GM12874 (cell line): ENCODE data around the gene MUC6.

Source experiments
- TF ChIP-seq, protein P1 (sequence below): IDR thresholded peaks from 2 replicates; pipeline ENCODE4 v1.5.1; 2011; ENCODE audit warnings: low read depth, mild to moderate bottlenecking, control low read depth, low read length, moderate library complexity; ENCODE audit not compliant: insufficient read depth

Gene MUC6

DNA sequence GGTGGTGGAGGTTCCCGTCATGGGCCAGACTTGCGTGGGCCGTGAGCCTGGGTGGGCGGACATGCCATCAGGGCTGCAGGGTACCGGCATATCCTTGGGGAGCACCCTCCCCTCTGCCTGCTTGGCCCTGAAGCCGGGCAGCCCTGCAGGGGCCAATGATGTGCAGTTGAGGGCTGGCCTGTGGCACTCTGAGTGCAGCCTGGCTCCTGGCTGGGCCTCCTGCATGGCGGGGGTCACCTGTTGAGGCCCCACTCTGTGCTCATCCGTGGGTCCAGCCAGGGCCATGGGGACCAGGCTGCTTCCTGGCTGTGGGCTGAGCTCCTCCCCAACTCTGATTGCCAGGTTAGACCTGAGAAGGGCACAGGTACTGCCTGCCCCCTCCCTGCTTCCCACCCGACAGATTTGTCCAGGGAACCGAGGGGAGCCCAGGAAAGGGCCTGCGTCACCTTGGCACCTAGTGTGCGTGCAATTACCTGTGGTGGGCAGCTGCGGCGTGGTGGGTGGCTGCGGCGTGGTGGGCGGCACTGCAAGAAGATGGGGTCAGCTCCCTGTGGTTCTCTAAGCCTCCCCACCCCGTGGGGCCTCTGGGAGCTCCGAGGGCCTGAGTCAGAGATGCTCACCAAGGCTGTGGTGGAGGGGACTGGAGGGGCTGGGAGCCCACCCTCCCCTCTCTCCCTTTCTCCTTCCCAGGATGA lies 16.2 kb downstream of the MUC6 start:
- TF ChIP-seq, protein P1, sequence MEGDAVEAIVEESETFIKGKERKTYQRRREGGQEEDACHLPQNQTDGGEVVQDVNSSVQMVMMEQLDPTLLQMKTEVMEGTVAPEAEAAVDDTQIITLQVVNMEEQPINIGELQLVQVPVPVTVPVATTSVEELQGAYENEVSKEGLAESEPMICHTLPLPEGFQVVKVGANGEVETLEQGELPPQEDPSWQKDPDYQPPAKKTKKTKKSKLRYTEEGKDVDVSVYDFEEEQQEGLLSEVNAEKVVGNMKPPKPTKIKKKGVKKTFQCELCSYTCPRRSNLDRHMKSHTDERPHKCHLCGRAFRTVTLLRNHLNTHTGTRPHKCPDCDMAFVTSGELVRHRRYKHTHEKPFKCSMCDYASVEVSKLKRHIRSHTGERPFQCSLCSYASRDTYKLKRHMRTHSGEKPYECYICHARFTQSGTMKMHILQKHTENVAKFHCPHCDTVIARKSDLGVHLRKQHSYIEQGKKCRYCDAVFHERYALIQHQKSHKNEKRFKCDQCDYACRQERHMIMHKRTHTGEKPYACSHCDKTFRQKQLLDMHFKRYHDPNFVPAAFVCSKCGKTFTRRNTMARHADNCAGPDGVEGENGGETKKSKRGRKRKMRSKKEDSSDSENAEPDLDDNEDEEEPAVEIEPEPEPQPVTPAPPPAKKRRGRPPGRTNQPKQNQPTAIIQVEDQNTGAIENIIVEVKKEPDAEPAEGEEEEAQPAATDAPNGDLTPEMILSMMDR: no peak

DNA sequence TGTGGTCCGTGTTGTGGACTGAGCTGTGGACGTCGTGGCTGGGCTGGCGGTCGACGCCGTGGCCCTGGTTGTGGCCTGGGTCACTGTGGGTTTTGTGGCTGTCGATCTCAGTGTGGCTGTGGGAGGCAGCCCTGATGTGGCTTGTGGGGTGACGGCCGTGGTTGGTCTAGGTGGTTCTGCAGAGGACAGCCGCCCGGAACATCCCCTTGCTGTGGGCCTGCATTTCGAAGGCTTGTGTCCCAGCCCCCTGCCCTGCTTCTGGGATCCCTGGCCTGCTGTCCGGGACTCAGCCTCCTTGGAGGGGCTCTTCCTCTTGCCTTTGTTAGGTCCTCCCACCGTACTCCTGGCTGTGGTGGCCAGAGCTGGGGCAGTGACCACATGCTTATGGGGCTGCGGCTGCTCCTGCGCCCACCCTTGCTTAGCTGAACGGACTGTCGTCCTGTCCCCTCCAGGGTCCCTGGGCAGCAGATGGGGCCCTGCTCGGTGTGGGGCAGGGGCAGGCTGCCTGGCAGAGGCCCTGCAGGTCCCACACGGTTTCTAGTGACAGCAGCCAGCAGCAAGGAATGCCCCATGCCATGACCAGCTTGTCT lies 17.1 kb downstream of the MUC6 start:
- TF ChIP-seq, protein P1: no peak

DNA sequence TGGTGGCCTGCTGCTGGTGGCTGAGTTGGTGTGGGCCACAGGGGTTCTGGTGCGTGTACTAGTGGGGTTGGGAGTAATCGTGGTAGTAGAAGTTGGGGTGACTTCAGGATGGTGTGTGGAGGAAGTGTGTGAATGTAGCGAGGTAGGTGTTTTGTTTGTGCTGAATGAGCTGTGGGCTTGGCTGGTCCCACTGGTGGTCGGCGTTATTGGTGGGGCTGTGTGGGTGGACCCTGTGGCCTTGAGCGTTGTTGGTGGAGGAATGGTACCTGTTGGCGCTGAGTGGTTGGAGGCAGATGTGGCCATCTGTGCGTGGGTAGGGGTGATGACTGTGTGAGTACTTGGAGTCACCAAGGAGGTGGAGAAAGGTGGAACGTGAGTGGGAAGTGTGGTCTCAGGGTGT lies 18.4 kb downstream of the MUC6 start:
- TF ChIP-seq, protein P1: no peak

DNA sequence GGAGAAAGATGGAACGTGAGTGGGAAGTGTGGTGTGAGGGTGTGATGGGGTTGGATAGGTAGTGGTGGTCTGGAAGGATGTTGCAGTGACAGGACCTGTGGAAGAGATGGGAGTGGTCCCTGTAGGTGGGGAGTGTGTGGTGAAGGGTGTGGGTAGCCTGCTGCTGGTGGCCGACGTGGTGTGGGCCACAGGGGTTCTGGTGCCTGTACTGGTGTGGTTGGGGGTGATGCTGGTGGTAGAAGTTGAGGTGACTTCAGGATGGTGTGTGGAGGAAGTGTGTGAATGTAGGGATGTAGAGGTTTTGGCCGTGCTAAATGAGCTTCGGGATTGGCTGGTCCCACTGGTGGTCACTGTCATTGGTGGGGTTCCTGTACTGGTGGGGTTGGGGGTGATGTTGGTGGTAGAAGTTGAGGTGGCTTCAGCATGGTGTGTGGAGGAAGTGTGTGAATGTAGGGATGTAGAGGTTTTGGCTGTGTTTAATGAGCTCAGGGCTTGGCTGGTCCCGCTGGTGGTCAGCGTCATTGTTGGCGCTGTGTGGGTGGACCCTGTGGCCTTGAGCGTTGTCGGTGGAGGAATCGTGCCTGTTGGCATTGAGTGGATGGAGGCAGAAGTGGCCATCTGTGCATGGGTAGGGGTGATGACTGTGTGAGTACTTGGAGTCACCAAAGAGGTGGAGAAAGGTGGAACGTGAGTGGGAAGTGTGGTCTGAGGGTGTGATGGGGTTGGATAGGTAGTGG lies 19.1 kb downstream of the MUC6 start:
- TF ChIP-seq, protein P1: no peak

DNA sequence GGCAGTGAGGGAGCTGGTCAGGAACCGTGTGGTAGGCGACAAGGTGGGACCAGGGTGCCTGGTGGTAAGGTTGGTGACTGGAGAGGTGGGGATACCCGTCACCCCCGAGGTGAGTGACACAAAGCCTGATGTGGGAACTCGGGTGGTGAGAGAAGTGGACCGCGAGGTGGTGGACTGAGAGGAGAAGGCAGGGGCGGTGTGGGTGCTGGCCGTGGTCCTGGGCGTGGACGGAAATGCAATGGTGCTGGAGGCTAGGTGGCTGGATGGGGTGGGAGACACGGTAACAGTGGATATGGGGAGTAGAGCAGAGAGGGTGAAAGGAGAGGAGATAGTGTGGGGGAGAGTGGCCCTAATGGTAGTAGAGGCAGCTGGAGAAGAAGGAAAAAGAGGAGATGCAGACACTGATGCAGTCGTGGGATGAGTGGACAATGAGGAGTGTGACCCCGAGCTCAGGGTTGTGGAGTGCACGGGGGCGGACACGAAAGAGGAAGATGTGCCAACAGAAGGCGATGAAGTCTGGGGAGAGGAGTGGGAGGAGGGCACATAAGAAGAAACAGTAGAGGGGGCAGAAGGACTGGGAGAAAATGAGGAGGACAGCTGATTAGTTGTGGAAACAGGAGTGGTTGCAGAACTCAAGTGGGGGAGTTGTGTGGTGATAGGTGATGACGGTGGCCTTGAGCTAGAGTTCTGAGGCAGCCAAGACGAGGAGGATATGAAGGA lies 20.5 kb downstream of the MUC6 start:
- TF ChIP-seq, protein P1: no peak

DNA sequence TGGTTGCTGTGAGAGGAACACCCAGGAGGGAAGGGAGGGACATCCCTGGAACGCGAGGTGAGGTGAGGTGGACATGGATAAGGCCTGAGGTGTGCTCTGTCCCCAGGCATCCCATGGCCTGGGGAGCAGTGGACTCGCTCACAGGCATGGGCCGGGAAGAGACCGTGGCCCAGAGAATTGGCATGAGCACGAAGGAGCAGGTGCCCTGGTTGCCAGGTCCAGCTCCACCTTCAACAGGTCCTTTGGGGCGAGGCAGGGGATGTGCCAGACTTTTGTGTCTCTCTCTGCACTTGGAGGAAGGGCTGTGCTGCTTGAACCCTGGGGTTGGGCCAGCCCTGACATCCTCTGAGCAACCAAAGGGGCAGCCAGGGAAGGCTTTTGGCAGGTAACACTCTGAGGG lies 21.5 kb downstream of the MUC6 start:
- TF ChIP-seq, protein P1: no peak

DNA sequence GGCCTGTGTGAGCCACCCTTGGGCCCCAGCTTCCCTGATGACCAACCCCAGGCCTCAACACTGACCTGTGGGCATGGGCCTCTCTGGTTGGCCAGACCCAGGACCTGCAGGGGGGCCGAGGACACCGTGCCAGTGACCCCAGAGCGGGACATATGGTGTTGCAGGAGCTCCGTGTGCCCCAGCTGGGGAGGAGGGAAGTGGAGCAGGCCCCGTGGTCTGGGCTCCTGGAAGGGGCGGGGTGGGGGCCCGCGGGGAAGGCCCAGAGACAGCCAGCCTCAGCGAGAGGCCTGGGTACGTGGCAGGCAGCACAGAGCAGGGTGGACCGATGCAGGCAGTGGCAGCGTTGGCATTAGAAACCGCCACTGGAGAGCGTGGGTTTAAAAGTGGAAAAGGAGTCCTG lies 22.2 kb downstream of the MUC6 start:
- TF ChIP-seq, protein P1: no peak
